HEK293 (cell line): Measurements from ENCODE around the gene PSMD2.

ENCODE experiments used
- CTCF ChIA-PET: fragments of 350-600 bp; formaldehyde crosslinking; extraction: SDS; loops from one replicate; lab custom pipeline; 2021; ENCODE audit warnings: antibody characterized with exemption; lab: Yijun Ruan, JAX
- POLR2A ChIA-PET: fragments of 300-600 bp; formaldehyde crosslinking; extraction: SDS; loops from one replicate; lab custom pipeline; 2020; ENCODE audit warnings: antibody characterized with exemption, inconsistent platforms; lab: Yijun Ruan, JAX
- H3K27ac ChIP-seq: fragments of 200-500 bp; sonication (Bioruptor generic); 2 replicates; pipeline ENCODE4 v1.5.1; 2014; ENCODE audit warnings: low read depth, low read length, control low read depth, inconsistent platforms; ENCODE audit errors: extremely low read depth
- H3K36me3 ChIP-seq, 2 experiments: fragments of 200-500 bp in 1 of 2; sonication (Bioruptor generic) in 1 of 2; 1 replicate in 1 of 2; 2 replicates in 1 of 2; pipeline ENCODE4 v1.5.1; 2014 to 2017; ENCODE audit warnings: inconsistent platforms in 2 of 2, low read length in 2 of 2; ENCODE audit not compliant: control insufficient read depth in 2 of 2, insufficient read depth in 1 of 2
- H3K4me1 ChIP-seq: fragments of 200-500 bp; sonication (Bioruptor generic); 2 replicates; pipeline ENCODE4 v1.5.1; 2014; ENCODE audit warnings: mild to moderate bottlenecking, low read length, inconsistent platforms; ENCODE audit not compliant: control insufficient read depth, insufficient read depth
- H3K4me3 ChIP-seq: 2 replicates; pipeline ENCODE4 v1.5.1; 2011; ENCODE audit warnings: low read depth, mild to moderate bottlenecking, control low read depth, low read length, moderate library complexity
- H3K9me3 ChIP-seq: fragments of 200-500 bp; sonication (Bioruptor generic); 2 replicates; pipeline ENCODE4 v1.5.1; 2014; ENCODE audit warnings: low read depth, low read length, inconsistent platforms; ENCODE audit not compliant: control insufficient read depth, insufficient read depth
- PATZ1 ChIP-seq: fragments of 450-650 bp; formaldehyde crosslinking; IDR thresholded peaks from 2 replicates; pipeline ENCODE4 v1.5.1; 2016; ENCODE audit warnings: missing biosample characterization, missing genetic modification characterization
- PRDM10 ChIP-seq: fragments of 450-650 bp; formaldehyde crosslinking; IDR thresholded peaks from 2 replicates; pipeline ENCODE4 v1.5.1; 2016; ENCODE audit warnings: missing biosample characterization, missing genetic modification characterization
- TRIM28 ChIP-seq: IDR thresholded peaks from 2 replicates; pipeline ENCODE4 v1.6.1; 2011; ENCODE audit warnings: low read length, control low read depth, borderline replicate concordance
- ZBTB44 ChIP-seq: fragments of 450-650 bp; IDR thresholded peaks from 2 replicates; pipeline ENCODE4 v1.5.1; 2018; ENCODE audit warnings: missing biosample characterization, mild to moderate bottlenecking, missing genetic modification characterization
- ZBTB48 ChIP-seq: fragments of 450-650 bp; formaldehyde crosslinking; IDR thresholded peaks from 2 replicates; pipeline ENCODE4 v1.5.1; 2016; ENCODE audit warnings: missing biosample characterization, missing genetic modification characterization
- ZNF112 ChIP-seq: fragments of 450-650 bp; formaldehyde crosslinking; IDR thresholded peaks from 2 replicates; pipeline ENCODE4 v1.5.0; 2017; ENCODE audit warnings: missing biosample characterization, missing genetic modification characterization
- ZNF146 ChIP-seq: fragments of 450-650 bp; formaldehyde crosslinking; IDR thresholded peaks from 2 replicates; pipeline ENCODE4 v1.5.1; 2016; ENCODE audit warnings: missing biosample characterization, missing genetic modification characterization
- ZNF16 ChIP-seq: fragments of 450-650 bp; formaldehyde crosslinking; IDR thresholded peaks from 2 replicates; pipeline ENCODE4 v1.5.1; 2016; ENCODE audit warnings: low read depth, missing biosample characterization, missing genetic modification characterization
- ZNF302 ChIP-seq: fragments of 450-650 bp; formaldehyde crosslinking; IDR thresholded peaks from 2 replicates; pipeline ENCODE4 v1.5.1; 2016; ENCODE audit warnings: missing biosample characterization, missing genetic modification characterization, low read depth
- ZNF391 ChIP-seq: fragments of 450-650 bp; formaldehyde crosslinking; IDR thresholded peaks from 2 replicates; pipeline ENCODE4 v1.5.1; 2016; ENCODE audit warnings: low read depth, missing biosample characterization, missing genetic modification characterization, borderline replicate concordance
- ZNF398 ChIP-seq: fragments of 450-650 bp; formaldehyde crosslinking; IDR thresholded peaks from 2 replicates; pipeline ENCODE4 v1.5.1; 2017; ENCODE audit warnings: missing biosample characterization, missing genetic modification characterization
- ZNF530 ChIP-seq: fragments of 450-650 bp; formaldehyde crosslinking; IDR thresholded peaks from 2 replicates; pipeline ENCODE4 v1.5.1; 2016; ENCODE audit warnings: low read depth, missing biosample characterization, missing genetic modification characterization
- ZNF843 ChIP-seq: fragments of 450-650 bp; formaldehyde crosslinking; IDR thresholded peaks from 2 replicates; pipeline ENCODE4 v1.5.1; 2016; ENCODE audit warnings: missing biosample characterization, missing genetic modification characterization
- ZSCAN16 ChIP-seq: fragments of 450-650 bp; formaldehyde crosslinking; IDR thresholded peaks from 2 replicates; pipeline ENCODE4 v1.5.1; 2016; ENCODE audit warnings: missing biosample characterization, missing genetic modification characterization
- ZXDB ChIP-seq: fragments of 450-650 bp; formaldehyde crosslinking; IDR thresholded peaks from 2 replicates; pipeline ENCODE4 v1.5.1; 2016; ENCODE audit warnings: missing biosample characterization, missing genetic modification characterization
- TF ChIP-seq, protein P1 (sequence below): fragments of 450-650 bp; formaldehyde crosslinking; IDR thresholded peaks from 2 replicates; pipeline ENCODE4 v1.5.1; 2016; ENCODE audit warnings: missing biosample characterization, missing genetic modification characterization
- TF ChIP-seq, protein P2 (sequence below): fragments of 450-650 bp; formaldehyde crosslinking; optimal IDR thresholded peaks from 2 replicates; pipeline ENCODE3; 2016; ENCODE audit warnings: missing biosample characterization, mild to moderate bottlenecking, missing genetic modification characterization

Gene PSMD2

GRCh38 chr3:184289426-184289938, 9.6 kb upstream of the PSMD2 start (continued):
- TF ChIP-seq PRDM10 (tag by site-specific recombination) (peak; percentile 13; the same call in 1 of the 2 replicates), ZNF843 (tag by site-specific recombination) (no peak), PATZ1 (tag by site-specific recombination) (no peak), ZXDB (tag by site-specific recombination) (no peak), ZNF391 (tag by site-specific recombination) (no peak), ZBTB44 (tag by site-specific recombination) (no peak)

- H3K4me3 ChIP-seq: no peak overlapping the region
- CTCF ChIA-PET: interaction anchor here (1.3 to 2.8 kb wide), 2 partner anchors 273 to 394 kb away, joined by 4 to 15 read pairs; partner anchors contain the start of gene ABCC5
- H3K27ac ChIP-seq: no peak overlapping the region
- no peaks in the 10 kb centered on the region for H3K4me1 ChIP-seq
- POLR2A ChIA-PET: no interaction called here
- no peaks in the 10 kb centered on the region for H3K9me3 ChIP-seq
- H3K36me3 ChIP-seq: no peaks in the 10 kb centered on the region
- TF ChIP-seq ZNF398 (tag by site-specific recombination) (no peak), ZNF302 (no peak), ZNF146 (tag by site-specific recombination) (no peak), ZBTB48 (no peak), ZNF16 (tag by site-specific recombination) (no peak), ZNF530 (tag by site-specific recombination) (no peak), ZNF112 (tag by site-specific recombination) (no peak), ZSCAN16 (no peak), TRIM28 (no peak)
- TF ChIP-seq, protein P1, sequence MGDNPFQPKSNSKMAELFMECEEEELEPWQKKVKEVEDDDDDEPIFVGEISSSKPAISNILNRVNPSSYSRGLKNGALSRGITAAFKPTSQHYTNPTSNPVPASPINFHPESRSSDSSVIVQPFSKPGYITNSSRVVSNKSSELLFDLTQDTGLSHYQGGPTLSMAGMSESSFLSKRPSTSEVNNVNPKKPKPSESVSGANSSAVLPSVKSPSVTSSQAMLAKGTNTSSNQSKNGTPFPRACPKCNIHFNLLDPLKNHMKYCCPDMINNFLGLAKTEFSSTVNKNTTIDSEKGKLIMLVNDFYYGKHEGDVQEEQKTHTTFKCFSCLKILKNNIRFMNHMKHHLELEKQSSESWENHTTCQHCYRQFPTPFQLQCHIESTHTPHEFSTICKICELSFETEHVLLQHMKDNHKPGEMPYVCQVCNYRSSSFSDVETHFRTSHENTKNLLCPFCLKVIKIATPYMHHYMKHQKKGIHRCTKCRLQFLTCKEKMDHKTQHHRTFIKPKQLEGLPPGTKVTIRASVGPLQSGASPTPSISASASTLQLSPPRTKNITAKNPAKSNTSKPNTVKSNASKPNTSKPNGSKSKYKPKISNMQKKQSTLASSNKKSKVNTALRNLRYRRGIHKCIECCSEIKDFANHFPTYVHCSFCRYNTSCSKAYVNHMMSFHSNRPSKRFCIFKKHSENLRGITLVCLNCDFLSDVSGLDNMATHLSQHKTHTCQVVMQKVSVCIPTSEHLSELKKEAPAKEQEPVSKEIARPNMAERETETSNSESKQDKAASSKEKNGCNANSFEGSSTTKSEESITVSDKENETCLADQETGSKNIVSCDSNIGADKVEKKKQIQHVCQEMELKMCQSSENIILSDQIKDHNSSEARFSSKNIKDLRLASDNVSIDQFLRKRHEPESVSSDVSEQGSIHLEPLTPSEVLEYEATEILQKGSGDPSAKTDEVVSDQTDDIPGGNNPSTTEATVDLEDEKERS (tag by site-specific recombination): no peak
- TF ChIP-seq, protein P2, sequence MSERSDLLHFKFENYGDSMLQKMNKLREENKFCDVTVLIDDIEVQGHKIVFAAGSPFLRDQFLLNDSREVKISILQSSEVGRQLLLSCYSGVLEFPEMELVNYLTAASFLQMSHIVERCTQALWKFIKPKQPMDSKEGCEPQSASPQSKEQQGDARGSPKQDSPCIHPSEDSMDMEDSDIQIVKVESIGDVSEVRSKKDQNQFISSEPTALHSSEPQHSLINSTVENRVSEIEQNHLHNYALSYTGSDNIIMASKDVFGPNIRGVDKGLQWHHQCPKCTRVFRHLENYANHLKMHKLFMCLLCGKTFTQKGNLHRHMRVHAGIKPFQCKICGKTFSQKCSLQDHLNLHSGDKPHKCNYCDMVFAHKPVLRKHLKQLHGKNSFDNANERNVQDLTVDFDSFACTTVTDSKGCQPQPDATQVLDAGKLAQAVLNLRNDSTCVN: no peak
Observed at GRCh38 chr3:184290331-184290730, 8.7 kb upstream of the PSMD2 start.
